ENCODE results near the gene AP1S3.

AP1S3 gene

DNA sequence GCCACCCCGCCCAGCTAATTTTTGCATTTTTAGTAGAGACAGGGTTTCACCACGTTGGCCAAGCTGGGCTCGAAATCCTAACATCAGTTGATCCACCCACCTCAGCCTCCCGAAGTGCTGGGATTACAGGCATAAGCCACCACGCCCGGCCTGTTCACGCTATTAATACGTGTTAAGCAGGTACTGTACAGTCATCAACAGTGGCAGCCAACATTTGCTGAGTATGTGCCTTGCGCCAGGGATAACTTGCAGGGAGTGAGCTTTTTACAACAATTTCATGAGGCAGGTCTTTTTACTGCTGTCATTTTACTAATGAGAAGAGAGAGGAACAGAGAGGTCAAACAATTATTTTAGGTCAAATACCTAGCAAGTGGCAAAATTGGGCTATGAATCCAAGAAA is 115.2 kb downstream of the AP1S3 start:
- DNase-seq (ENCODE audit: low read depth): no peak

- no peak for DNase-seq (ENCODE audit: low read depth)
These were observed 115.6 kb downstream of the AP1S3 start for GRCh38 chr2:223721746-223722145.

- no peak for DNase-seq (ENCODE audit: low read depth)
These were observed 117.0 kb downstream of the AP1S3 start for GRCh38 chr2:223720367-223720766.

DNA sequence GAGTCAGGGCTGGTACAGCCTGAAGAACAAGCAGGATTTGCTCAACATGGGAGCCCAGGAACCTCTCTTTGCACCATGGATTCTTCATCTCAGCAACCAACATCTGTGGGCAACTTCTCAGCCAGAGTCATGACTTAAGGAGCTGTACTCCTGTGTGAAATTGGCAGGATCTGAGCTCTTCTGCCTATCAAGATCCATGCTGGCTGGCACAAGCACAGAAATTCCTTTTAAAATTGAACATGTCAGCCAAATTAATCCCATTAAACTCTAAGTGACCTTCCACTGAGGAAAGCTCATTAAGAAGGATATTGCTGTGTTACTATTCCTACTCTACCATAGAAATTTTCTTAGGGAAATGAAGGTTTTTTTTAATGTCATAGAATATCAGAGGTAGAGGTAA is 124.7 kb downstream of the AP1S3 start:
- no peak for DNase-seq (ENCODE audit: low read depth)

DNA sequence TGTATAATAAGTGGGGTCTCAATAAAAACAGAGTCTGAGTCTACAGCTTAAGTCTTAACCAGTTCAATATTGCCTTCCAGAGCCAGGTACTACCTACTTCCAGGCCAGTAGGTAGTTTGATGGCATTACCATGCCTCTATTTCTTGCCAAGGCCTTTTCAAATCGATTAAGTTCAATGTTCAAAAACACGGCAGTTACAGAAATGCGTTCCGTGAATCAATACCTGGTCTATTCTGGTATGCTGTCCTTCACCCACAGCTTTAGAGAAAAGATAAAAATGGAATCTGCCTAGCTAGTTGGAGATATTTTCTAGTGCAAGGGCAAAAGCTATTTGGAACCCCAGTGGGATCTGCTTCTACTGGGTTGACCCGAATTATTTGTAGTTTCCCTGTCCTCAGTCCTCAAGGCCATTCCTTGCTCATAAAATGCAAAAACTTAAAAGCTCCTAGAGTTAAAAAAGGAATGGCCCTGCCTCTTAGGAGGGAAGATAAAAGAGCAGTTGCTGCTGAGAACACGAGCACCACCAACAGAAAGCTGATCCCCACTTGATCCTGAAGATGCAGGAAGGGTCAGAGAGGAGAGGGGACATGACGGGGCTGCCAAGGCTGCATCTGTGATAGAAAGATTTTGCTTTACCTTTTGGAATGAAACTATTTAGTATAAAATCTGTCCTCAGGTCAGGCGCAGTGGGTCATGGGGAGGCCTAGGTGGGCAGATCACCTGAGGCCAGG is 125.6 kb downstream of the AP1S3 start:
- no peak for DNase-seq (ENCODE audit: low read depth)

Data from CMK (cell line).